HFF-Myc (cell line): Measurements from ENCODE around the gene RASGRP4.
"Not testable (repeated sequence)": the region's sequence is repeated elsewhere in the genome, so short reads cannot be mapped to it uniquely, and the experiment has no call there.

Source experiments
- DNase-seq: peaks from one replicate; pipeline ENCODE4 v3.0.0-alpha.2; 2011; ENCODE audit warnings: low read depth; ENCODE audit errors: extremely low read depth
- H3K4me3 ChIP-seq: replicated peaks from 2 replicates; pipeline ENCODE4 v1.5.1; 2011; ENCODE audit warnings: low read depth, mild to moderate bottlenecking, control low read depth, low read length
- CTCF ChIP-seq: IDR thresholded peaks from 2 replicates; pipeline ENCODE4 v1.5.1; 2012; ENCODE audit warnings: mild to moderate bottlenecking, low read depth, low read length, control low read depth; ENCODE audit errors: missing control alignments

RASGRP4 gene

GRCh38 chr19:38374332-38375097 lies 51.5 kb downstream of the RASGRP4 start, which contains the start of gene PSMD8:
Gene PSMD8 (plus strand): TSS chr19:38374571. CDS start chr19:38374602, 31 bp downstream.
- DNase-seq, result peak; percentile 96
- TF ChIP-seq CTCF, result peak; percentile 9
- peak within 1 kb of the TSS; percentile 97 for H3K4me3 ChIP-seq

- DNase-seq, result no peak
- no peak for TF ChIP-seq CTCF
- peak overlapping the region; percentile 97 for H3K4me3 ChIP-seq
Observed at GRCh38 chr19:38373907-38374331, 52.1 kb downstream of the RASGRP4 start.

- DNase-seq, result no peak
- no peak for TF ChIP-seq CTCF
- no peak overlapping the region for H3K4me3 ChIP-seq
Observed at GRCh38 chr19:38371081-38371480, 54.9 kb downstream of the RASGRP4 start.

- no peak for TF ChIP-seq CTCF
- no peak for DNase-seq
- H3K4me3 ChIP-seq, result no peak overlapping the region
Observed at GRCh38 chr19:38370299-38370698, 55.7 kb downstream of the RASGRP4 start.

GRCh38 chr19:38369584-38369983 lies 56.4 kb downstream of the RASGRP4 start:
- no peak for TF ChIP-seq CTCF
- no peak for DNase-seq
- no peak overlapping the region for H3K4me3 ChIP-seq

- DNase-seq, result no peak
- no peak for TF ChIP-seq CTCF
- no peak overlapping the region for H3K4me3 ChIP-seq
Observed at GRCh38 chr19:38367041-38367440, 59.0 kb downstream of the RASGRP4 start.

GRCh38 chr19:38362946-38363688 lies 62.9 kb downstream of the RASGRP4 start:
- peak overlapping the region; percentile 50 for H3K4me3 ChIP-seq
- not testable (repeated sequence) for DNase-seq
